H7 (cell line): Measurements from ENCODE around the gene FABP3. TPM values are rescaled to one million over a fixed set of nuclear protein-coding genes. Genes with fewer than 3 reads are reported as not detected.
"Not testable (repeated sequence)": the region's sequence is repeated elsewhere in the genome, so short reads cannot be mapped to it uniquely, and the experiment has no call there.

ENCODE experiments used
- DNase-seq: peaks from one replicate; pipeline ENCODE4 v3.0.0; 2012
- H3K27me3 ChIP-seq: 2 replicates; pipeline ENCODE4 v1.6.0; 2011; ENCODE audit warnings: mild to moderate bottlenecking, low read length; ENCODE audit not compliant: control insufficient read depth, insufficient read depth
- H3K36me3 ChIP-seq: replicated peaks from 2 replicates; pipeline ENCODE4 v1.5.1; 2011; ENCODE audit warnings: low read length; ENCODE audit not compliant: control insufficient read depth, insufficient read depth
- H3K4me3 ChIP-seq: 2 replicates; pipeline ENCODE4 v1.5.1; 2011; ENCODE audit warnings: low read depth, mild to moderate bottlenecking, control low read depth, low read length, moderate library complexity; ENCODE audit not compliant: insufficient read depth
- total RNA-seq: library from RNA; depleted of rRNA; stranded (reverse); fragments of >200 nt; shearing (Covaris generic); gene quantifications from 2 replicates; pipeline ENCODE4 v1.2.3, GENCODE V29; 2014

FABP3 gene
- total RNA-seq, 1 experiment from 2014 or later = 14.4 TPM

DNA sequence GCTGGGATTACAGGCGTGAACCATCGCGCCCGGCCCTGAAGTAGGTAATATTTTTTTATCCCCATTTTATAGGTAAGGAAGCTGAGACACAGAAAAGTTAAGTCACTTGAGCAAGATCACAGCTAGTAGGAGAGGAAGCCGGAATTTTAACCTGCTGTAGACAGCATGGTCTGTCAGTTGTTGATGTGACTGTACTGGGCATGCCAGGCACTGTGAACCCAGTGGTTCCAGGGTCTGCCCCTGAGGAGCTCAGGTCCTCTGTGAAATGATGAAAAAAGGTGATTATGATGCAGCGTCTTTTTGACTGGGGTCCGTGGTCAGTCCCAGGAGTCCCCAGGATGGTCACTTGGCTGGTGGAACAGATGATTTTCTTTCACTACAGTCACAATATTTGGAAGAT, 16.7 kb upstream of the FABP3 start:
- DNase-seq = no peak
- H3K4me3 ChIP-seq = no peak overlapping the region
- H3K36me3 ChIP-seq = no peaks in the 10 kb centered on the region
- no peaks in the 10 kb centered on the region for H3K27me3 ChIP-seq

DNA sequence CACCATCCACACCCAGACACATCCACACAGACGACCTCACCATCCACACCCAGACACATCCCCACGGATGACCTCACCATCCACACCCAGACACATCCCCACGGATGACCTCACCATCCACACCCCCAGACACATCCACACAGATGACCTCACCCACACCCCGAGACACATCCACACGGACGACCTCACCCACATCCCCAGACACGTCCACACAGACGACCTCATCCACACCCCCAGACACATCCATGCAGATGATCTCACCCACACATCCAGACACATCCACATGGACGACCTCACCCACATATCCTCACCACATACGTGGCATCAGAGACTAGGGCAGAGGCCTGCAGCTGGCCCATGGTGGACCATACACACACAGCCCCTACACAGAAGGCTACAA, 14.7 kb upstream of the FABP3 start:
- DNase-seq = no peak

DNA sequence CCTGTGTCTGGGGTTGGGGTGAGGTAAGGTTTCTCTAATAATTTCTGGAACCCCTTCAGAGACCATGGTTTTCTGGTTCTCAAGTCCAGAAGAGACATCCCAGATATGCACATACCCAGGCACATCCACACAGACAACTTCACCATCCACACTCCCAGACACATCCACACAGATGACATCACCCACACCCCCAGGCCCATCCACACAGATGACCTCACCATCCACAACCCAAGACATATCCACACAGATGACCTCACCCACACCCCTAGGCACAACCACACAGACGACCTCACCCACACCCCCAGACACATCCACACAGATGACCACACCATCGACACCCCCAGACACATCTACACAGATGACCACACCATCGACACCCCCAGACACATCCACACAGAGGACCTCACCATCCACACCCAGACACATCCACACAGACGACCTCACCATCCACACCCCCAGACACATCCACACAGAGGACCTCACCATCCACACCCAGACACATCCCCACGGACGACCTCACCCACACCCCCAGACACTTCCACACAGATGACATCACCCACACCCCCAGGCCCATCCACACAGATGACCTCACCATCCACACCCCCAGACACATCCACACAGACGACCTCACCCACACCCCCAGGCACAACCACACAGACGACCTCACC, 13.8 kb upstream of the FABP3 start:
- not testable (repeated sequence) for H3K4me3 ChIP-seq

More for the DNA sequence above, 14.7 kb upstream of the FABP3 start:
- no peaks in the 10 kb centered on the region for H3K36me3 ChIP-seq
- H3K4me3 ChIP-seq = no peak overlapping the region
- H3K27me3 ChIP-seq = no peaks in the 10 kb centered on the region

DNA sequence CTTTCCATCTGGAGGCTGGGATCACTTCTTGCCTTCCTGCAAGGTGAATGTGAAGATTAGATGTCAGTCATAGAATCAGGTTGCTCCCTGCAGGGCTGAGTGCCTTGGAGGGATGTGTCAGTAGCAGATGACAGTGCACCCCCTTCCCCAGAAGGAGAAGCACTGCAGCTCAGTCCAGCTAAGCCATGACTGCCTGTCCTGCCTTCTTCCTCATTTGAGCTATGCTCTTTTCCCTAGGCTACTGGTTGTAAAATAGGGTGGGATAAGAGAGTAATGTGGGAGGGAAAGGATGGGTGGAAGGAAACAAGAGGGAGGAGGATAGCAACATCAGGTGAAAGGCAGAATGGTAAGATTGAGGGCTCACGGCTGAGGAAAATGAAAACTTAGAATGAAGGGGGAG, 11.1 kb upstream of the FABP3 start:
- H3K4me3 ChIP-seq = no peak overlapping the region
- no peaks in the 10 kb centered on the region for H3K27me3 ChIP-seq
- DNase-seq = no peak
- no peaks in the 10 kb centered on the region for H3K36me3 ChIP-seq

More for the DNA sequence above, 13.8 kb upstream of the FABP3 start:
- H3K36me3 ChIP-seq, DNase-seq, H3K27me3 ChIP-seq: not testable (repeated sequence)

DNA sequence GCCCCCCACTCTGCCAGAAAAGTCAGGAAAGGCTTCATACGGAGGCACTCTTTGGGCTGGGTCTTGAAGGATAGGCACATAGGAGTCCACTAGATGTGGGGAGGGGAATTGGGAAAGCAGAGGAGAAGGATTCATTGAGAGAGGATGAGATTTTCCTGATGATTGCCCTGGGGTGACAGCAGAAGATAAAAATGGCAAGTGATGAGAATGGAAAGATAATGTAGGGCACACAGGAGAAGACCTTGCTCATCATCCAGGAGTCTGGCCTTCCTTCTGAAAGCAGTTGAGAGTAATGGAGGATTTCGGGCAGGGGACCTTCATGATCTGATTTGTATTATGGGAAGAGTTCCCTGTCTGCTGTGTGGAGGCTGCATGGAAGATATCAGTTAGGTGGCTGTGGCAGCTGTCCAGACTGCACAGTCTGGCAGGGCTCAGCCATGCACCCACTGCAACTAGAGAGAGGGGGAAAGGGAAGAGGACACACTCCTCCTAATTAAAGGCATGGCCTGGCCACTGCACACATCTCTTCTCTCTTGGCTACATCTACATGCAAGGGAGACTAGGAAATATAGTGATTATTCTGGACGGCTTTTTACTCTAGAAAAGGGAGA, 9.6 kb upstream of the FABP3 start:
- no peaks in the 10 kb centered on the region for H3K36me3 ChIP-seq
- no peak for DNase-seq
- no peaks in the 10 kb centered on the region for H3K27me3 ChIP-seq
- no peak overlapping the region for H3K4me3 ChIP-seq

DNA sequence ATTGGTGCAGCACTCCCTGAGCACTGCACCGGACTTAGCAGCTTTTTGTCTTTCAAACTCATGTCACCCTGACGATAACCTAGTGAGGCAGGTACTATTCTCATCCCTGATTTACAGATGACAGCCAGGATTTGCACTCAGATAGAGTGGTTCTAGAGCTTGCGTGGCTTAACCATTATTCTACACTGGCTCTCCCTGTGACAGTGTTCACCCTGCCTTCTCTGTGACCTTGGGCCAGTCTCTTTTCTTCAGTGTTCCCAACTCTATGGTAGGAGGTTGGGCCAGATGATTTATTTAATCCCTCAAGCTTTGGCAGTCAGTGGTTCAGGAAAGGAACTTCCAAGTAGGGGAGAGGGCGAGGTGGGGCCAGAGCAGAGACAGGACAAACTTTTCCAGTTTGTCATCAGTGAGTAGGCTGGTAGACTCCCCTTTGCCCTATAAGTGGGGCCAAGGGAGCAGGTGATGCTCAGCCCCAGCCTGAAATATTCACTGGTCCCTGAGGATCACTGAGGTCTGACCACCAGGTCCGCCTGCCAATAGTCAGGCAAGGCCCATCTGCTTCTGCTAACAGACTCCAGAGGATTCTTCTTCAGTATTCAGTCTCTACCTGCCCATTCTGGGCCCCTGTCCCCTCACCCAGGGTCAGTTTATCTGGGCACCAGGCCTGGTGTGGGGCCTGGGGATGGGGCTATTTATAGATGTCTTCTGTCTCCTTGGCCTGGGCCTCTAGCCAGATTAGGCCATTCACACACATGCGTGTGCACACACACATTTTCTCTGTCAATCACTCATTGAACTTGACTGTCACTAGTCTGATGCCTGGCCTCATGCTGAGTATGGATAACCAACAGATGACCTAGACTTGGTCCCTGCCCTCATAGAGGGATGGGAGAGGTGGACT, 8.8 kb upstream of the FABP3 start:
- Histone ChIP-seq H3K36me3 (no peaks in the 10 kb centered on the region), H3K27me3 (no peaks in the 10 kb centered on the region), H3K4me3 (no peak overlapping the region)
- no peak for DNase-seq

DNA sequence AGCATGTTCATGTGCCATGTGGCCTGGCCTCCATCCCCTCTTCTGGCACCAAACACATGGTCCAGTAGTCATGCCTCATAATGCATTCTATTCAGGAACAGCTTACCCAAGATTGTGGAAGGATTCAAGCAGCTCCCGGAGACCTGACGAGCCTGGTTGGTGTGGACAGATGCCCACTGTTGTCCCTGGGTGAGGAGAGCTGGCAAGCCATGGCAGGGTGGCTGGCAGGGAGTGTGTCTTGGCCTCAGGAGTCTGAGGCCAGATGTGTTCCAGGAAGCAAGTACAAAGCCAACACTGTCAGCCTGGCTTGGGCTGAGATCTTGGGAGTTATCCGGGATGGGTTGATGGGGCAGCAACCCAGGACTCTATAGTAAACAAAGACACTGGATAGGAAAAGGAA, 7.3 kb upstream of the FABP3 start:
- Histone ChIP-seq H3K27me3 (no peaks in the 10 kb centered on the region), H3K4me3 (no peak overlapping the region), H3K36me3 (no peaks in the 10 kb centered on the region)
- no peak for DNase-seq

DNA sequence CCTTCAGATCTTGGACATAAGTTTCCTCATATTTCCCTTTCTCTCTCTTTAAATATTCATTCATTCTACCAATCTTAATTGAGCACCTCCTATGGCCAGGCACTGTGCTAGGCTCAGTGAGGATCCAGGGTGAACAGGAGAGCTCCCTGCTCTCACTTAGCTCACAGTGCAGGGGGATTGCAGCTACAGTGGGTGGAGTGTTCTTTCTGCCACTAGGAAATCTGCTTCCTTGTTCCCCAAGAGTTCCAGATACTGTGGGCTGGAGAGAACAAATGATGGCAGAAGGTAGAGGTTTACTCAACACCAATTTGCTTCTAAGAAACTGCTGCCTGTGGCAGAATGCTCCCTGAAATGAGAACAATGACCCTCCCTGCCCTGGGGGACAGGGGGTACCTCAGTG, 5.1 kb upstream of the FABP3 start:
- H3K27me3 ChIP-seq = no peaks in the 10 kb centered on the region
- DNase-seq = no peak
- H3K4me3 ChIP-seq = no peak overlapping the region
- no peaks in the 10 kb centered on the region for H3K36me3 ChIP-seq

DNA sequence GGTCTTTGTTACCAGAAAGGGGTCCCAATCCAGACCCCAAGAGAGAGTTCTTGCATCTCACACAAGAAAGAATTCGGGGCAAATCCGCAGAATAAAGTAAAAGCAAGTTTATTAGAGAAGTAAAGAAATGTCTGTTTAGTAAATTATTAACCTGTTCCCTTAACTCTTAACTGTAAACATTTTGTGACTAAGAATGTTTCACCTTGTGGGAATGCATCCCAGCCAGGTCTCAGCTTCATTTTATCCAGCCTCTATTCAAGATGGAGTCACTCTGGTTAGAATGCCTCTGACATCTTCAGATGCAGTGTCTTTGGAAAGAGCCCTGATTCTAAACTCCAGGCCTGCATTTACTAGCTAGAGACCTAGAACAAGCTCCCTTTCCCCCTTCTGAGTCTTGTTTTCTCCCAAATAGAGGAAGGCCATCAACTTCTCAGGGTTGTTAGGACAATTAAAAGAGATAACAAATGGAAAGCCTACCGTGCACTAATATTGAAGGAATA, 4.5 kb upstream of the FABP3 start:
- Histone ChIP-seq H3K4me3 (no peak overlapping the region), H3K27me3 (no peaks in the 10 kb centered on the region; the same call in 1 of the 2 replicates), H3K36me3 (no peaks in the 10 kb centered on the region)
- DNase-seq = no peak

DNA sequence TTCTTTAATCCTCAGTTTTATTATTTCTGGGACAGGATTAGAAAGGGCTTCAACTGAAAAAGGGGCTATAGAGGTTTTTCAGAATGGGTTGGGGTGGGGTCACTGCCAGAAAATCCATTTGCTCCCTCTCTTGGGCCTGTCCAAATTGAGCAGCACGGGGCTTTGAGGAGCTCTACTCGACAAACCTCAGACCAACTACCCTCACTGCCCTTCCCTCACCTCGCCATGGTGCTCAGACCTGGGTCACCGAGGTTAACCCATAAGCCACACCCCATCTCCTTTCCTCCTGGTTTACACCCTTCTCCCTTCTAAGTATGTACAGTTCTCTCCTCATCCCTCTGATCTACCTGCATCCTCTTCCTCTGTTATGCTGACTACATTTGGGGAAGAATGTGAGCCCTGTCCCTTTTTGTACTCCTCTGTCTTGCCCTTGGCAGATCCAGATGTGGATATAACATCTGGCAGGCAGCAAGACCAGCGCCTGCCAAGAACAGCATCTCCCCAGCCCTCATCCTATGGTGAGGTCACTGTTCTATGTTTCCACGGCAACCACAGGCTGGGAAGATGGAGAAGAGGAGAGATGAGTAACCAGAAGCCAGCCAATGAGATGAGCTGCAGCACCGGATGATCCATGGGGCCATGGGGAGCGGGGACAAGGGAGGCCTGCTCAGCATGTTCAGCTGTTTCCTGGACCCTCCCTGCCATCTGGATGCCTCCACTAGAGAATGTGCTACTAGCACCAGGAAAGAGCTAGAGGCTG, 3.7 kb upstream of the FABP3 start:
- H3K36me3 ChIP-seq = no peaks in the 10 kb centered on the region
- peak; percentile 73 for DNase-seq
- no peak overlapping the region for H3K4me3 ChIP-seq
- H3K27me3 ChIP-seq = peaks cover 3% of the 10 kb centered on the region; the same call in 1 of the 2 replicates

DNA sequence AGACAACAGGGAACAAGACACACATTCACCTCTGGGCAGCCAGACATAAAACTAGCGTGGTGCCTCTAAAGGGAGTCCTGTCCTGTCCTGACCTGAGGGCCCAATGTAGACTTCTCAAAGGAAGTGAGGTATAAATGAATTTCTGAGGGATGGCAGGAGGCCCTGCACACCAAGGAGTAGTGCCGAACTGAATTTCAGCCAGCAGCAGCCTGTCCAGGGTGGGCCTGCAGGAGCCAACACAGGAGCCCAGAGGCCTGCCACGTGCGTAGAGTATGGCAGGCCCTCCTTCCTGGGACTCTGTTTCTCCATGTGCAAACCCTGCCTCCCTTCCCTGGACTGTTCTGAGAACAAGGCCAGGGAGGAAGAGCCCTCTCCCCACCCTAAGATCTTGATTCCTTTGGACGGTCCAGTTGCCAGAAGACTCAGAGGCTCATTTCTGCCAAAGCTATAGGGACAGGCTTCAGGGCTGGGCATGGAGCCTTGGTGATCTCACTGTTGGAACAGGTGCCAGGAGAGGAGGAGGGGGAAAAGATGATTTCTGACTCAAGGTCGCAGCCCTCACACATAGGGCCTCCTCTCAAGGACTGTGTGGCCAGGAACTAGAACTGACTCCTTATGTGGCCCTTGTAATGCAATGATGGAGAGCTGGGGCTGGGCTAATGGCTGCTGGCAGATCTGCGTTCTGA, 1.8 kb upstream of the FABP3 start:
- Histone ChIP-seq H3K4me3 (no peak overlapping the region), H3K36me3 (no peaks in the 10 kb centered on the region; the same call in 1 of the 2 replicates), H3K27me3 (peaks cover 3% of the 10 kb centered on the region; the same call in 1 of the 2 replicates)
- no peak for DNase-seq

DNA sequence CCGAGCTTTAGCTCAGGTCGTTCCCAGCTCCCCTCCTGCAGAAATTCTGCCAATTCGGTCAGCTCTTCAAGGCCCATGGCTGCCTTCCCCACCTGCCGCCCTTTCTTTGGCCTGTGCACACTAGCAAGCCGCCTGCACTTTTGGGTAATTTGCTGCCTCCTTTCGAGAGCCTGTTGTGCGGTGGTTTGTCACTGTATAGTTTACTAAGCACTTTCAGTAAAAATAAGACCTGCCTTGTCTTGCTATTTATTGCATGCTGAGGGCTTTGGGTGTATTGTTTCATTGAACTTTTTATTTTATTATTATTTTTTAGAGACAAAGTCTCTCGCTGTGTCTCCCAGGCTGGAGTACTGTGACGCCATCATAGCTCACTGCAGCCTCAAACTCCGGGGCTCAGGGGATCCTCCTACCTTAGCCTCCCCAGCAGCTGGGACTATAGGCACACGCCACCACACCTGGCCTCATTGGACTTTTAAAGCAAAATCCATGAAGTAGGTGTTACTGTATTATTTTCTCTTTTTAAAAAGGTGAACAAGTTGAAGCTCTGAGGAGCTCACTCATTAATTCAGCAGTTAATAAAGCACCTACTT, 1.1 kb upstream of the FABP3 start:
- Histone ChIP-seq H3K36me3 (no peaks in the 10 kb centered on the region; the same call in 1 of the 2 replicates), H3K4me3 (peak overlapping the region; percentile 41), H3K27me3 (peaks cover 3% of the 10 kb centered on the region; the same call in 1 of the 2 replicates)
- no peak for DNase-seq

DNA sequence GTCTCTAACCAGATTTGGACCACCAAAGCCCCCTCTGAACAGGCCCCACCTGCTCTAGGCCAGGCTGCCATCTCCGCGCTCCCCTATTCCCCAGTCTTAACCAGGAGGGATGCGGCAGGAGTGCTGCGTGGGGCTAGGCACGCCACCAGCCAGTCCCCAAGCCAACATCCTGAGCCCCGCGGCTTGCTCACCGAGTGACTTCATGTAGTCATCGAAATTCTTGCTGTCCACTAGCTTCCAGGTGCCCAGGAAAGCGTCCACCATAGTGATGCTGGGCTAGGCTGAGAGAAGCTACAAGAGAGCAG, 173 bp downstream of the FABP3 start:
- DNase-seq = no peak
- Histone ChIP-seq H3K27me3 (peaks cover 3% of the 10 kb centered on the region; the same call in 1 of the 2 replicates), H3K36me3 (no peaks in the 10 kb centered on the region; the same call in 1 of the 2 replicates), H3K4me3 (peak overlapping the region; percentile 41)
